Hindlimb muscle (tissue), 1 donor: ENCODE results near the gene F11R. TPM values are rescaled to one million over a fixed set of nuclear protein-coding genes. Genes with fewer than 3 reads are reported as not detected.
A peak's percentile ranks its signal among the peaks of the same experiment; 100 is the strongest.
"Not testable (repeated sequence)": the region's sequence is repeated elsewhere in the genome, so short reads cannot be mapped to it uniquely, and the experiment has no call there.

Source experiments
- DNase-seq: peaks from one replicate; pipeline ENCODE4 v3.0.0-alpha.2; 2013
- polyA plus RNA-seq: library from polyadenylated mRNA; unstranded; fragments of 120-200 nt; gene quantifications from one replicate; pipeline ENCODE4 v1.2.1, GENCODE V29; 2013; ENCODE audit not compliant: insufficient read length

The F11R gene
- polyA plus RNA-seq = 12.4 TPM

- no peak for DNase-seq
Measured at GRCh38 chr1:161020509-161021164, at the start of gene F11R. Gene F11R (minus strand): TSS chr1:161021152. CDS start chr1:161021073, 79 bp downstream.

GRCh38 chr1:161069731-161070270 lies 48.8 kb upstream of the F11R start, which contains the start of gene ARHGAP30:
Gene ARHGAP30 (minus strand): TSS chr1:161069891. CDS start chr1:161069624, 267 bp downstream.
- no peak for DNase-seq

- DNase-seq = no peak
Measured at GRCh38 chr1:161069241-161069640, 48.3 kb upstream of the F11R start.

GRCh38 chr1:161068306-161069234 lies 47.6 kb upstream of the F11R start:
- no peak for DNase-seq

GRCh38 chr1:161066694-161067093 lies 45.7 kb upstream of the F11R start:
- DNase-seq = no peak

GRCh38 chr1:161065681-161066080 lies 44.7 kb upstream of the F11R start:
- DNase-seq = not testable (repeated sequence)

- DNase-seq = not testable (repeated sequence)
Measured at GRCh38 chr1:161063936-161064335, 43.0 kb upstream of the F11R start.

- DNase-seq = no peak
Measured at GRCh38 chr1:161061419-161061818, 40.5 kb upstream of the F11R start.

GRCh38 chr1:161059293-161059692 lies 38.3 kb upstream of the F11R start:
- no peak for DNase-seq

- DNase-seq = no peak
Measured at GRCh38 chr1:161054805-161055204, 33.9 kb upstream of the F11R start.

- DNase-seq = no peak
Measured at GRCh38 chr1:161054232-161054631, 33.3 kb upstream of the F11R start.

- DNase-seq = no peak
Measured at GRCh38 chr1:161052899-161053298, 31.9 kb upstream of the F11R start.

- DNase-seq = no peak
Measured at GRCh38 chr1:161051219-161051618, 30.3 kb upstream of the F11R start.

GRCh38 chr1:161048949-161049722 lies 28.2 kb upstream of the F11R start:
- DNase-seq = no peak

- DNase-seq = no peak
Measured at GRCh38 chr1:161047436-161048420, 26.8 kb upstream of the F11R start.

GRCh38 chr1:161046605-161047228 lies 25.8 kb upstream of the F11R start:
- peak; percentile 8 for DNase-seq

GRCh38 chr1:161045736-161046604 lies 25.0 kb upstream of the F11R start, which contains the start of gene USF1:
Gene USF1 (minus strand): TSS chr1:161045977. CDS start chr1:161043275, 2,702 bp downstream.
- peak; percentile 97 for DNase-seq

GRCh38 chr1:161044908-161045735 lies 24.2 kb upstream of the F11R start:
- peak; percentile 66 for DNase-seq

- no peak for DNase-seq
Measured at GRCh38 chr1:161044535-161044907, 23.6 kb upstream of the F11R start.
